ENCODE results near the gene PDE4D.
"Not testable (repeated sequence)": the region's sequence is repeated elsewhere in the genome, so short reads cannot be mapped to it uniquely, and the experiment has no call there.

The PDE4D gene

DNA sequence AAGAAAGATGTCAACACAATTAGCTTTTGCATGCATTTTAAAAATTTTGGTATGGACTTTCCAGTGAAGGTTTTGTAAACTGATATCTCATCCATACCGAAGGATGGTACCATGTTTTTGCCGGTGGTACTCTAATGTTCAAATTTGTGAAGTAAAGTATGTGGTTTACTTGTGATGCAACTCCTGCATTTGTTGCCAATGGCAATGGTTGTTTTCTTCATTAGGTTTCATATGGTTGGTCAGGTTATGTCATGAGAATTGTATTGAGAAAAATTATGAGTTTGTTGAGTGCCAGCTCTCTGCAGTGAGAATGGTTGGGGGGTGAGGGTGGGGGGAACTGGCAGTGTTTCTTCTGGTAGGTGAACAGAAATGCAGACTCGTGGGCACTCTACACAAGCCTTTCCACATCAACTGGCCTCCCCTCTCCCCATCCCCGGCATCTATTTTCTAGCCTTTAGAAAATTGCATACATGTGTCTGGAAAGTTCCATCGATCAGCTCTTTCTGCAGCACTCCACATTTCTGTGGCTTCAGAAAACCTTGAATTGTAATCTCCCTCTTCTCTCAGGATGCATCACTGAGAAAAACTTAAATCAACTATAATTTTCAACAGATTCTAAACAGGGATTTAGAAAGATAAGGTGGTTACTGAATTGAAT lies 107.7 kb downstream of the PDE4D start:
- ATAC-seq (replicated peaks) (no peak), DNase-seq (no peak)
- no peaks in the 10 kb centered on the region for H3K27me3 Mint-ChIP-seq

DNA sequence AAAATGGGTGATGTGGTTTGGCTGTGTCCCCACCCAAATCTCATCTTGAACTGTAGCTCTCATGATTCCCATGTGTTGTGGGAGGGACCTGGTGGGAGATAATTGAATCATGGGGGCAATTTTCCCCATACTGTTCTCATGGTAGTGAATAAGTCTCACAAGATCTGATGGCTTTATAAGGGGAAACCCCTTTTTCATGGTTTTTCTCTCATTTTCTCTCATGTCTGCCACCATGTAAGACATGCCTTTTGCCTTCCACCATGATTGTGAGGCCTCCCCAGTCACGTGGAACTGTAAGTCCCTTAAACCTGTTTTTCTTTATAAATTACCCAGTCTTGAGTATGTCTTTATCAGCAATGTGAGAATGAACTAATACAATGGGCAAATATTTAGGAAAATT lies 108.8 kb downstream of the PDE4D start:
- not testable (repeated sequence) for ATAC-seq (replicated peaks); DNase-seq; H3K27me3 Mint-ChIP-seq; H3K4me1 Mint-ChIP-seq (ENCODE audit: low read depth in 2 of 2); H3K4me3 Mint-ChIP-seq; H3K9me3 Mint-ChIP-seq; H3K27ac Mint-ChIP-seq; H3K36me3 Mint-ChIP-seq (ENCODE audit: insufficient read depth)

More for the DNA sequence above, 107.7 kb downstream of the PDE4D start:
- H3K4me3 Mint-ChIP-seq, result no peak overlapping the region
- no peaks in the 10 kb centered on the region for H3K4me1 Mint-ChIP-seq (ENCODE audit: low read depth in 2 of 2)
- H3K27ac Mint-ChIP-seq, result no peak overlapping the region
- no peaks in the 10 kb centered on the region for H3K9me3 Mint-ChIP-seq
- no peaks in the 10 kb centered on the region for H3K36me3 Mint-ChIP-seq (ENCODE audit: insufficient read depth)

DNA sequence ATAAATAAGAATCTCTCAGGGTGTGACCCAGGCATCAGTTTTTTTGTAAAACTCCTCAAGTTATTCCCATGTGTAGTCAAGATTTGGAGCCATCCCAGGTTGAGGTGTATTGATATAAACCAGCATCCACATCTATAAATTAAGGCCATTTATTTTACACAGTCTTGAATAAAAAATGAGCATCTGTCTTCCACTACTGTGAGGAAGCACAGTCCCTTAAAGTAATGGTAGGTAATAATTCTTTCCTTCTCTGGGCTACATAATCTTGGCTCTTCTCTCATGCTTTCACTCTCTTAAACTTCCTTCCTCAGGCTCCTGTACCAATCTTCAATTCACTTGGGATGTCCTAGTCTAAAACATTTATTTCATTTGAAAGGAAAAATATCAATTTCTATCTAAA lies 110.3 kb downstream of the PDE4D start:
- Mint-ChIP-seq H3K27me3 (no peaks in the 10 kb centered on the region), H3K27ac (no peak overlapping the region), H3K4me1 (ENCODE audit: low read depth in 2 of 2) (no peaks in the 10 kb centered on the region), H3K36me3 (ENCODE audit: insufficient read depth) (no peaks in the 10 kb centered on the region), H3K9me3 (no peaks in the 10 kb centered on the region), H3K4me3 (no peak overlapping the region)
- no peak for DNase-seq
- ATAC-seq (replicated peaks), result no peak

DNA sequence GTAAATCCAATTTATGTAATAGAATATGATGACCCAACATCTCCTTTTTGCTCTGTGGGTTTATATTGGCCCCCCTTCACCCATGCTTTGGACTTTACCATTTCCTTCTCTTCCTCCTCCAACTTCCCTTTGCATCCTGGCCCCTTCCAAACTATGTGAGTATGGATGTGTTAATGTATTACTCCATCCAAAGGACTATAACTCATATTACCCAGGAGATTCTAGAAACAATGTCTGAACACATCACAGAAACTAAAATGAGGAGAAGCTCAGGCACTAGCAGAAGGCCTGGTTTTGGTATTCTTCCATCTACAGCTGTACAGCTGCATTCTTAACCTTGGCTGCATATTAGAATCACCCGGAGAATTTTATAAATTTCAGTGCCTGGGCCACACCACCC lies 110.7 kb downstream of the PDE4D start:
- Mint-ChIP-seq H3K4me3 (no peak overlapping the region), H3K36me3 (ENCODE audit: insufficient read depth) (no peaks in the 10 kb centered on the region), H3K27me3 (no peaks in the 10 kb centered on the region), H3K27ac (no peak overlapping the region), H3K9me3 (no peaks in the 10 kb centered on the region), H3K4me1 (ENCODE audit: low read depth in 2 of 2) (no peaks in the 10 kb centered on the region)
- DNase-seq (no peak), ATAC-seq (replicated peaks) (no peak)

DNA sequence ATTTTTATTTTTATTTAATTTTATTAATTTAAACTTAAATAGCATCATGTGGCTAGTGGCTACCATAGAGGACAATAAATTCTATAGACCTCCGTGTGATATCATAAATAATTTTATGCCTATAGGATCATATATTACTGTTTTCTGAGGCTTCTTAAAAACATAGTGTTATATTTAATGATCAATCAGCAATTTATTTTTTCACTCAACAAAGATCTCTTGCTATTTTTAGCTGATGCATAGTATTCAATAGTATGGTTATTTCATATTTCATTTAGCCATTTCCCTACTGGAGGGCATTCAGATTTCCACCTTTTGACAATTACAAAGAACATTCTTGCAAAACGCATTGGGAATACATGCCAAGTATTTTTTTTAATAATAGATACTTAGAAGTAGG lies 114.1 kb downstream of the PDE4D start:
- no peak overlapping the region for H3K27ac Mint-ChIP-seq
- H3K4me3 Mint-ChIP-seq, result no peak overlapping the region
- H3K36me3 Mint-ChIP-seq (ENCODE audit: insufficient read depth), result no peaks in the 10 kb centered on the region
- no peaks in the 10 kb centered on the region for H3K9me3 Mint-ChIP-seq
- no peaks in the 10 kb centered on the region for H3K27me3 Mint-ChIP-seq
- H3K4me1 Mint-ChIP-seq (ENCODE audit: low read depth in 2 of 2), result no peaks in the 10 kb centered on the region
- DNase-seq, result no peak
- ATAC-seq (replicated peaks), result no peak

DNA sequence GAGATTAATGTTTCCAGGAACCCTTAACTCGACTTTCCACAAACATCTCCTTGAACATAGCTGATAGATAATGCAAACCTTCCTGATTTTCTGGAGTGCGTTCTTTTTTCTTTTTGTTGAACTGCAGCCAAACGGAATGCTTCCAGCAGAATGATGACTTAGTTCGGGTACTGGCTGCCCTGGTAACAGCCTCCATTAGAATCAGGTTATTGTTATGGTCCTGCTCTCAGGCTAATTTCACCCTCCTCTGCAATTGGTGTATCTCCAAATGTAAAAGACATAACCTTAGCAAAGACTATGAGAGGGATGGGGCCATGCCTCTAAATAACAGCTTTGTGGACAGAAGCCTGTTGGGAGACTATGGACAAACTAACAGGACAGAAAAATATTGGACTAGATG lies 116.5 kb downstream of the PDE4D start:
- no peak overlapping the region for H3K4me3 Mint-ChIP-seq
- H3K27me3 Mint-ChIP-seq, result no peaks in the 10 kb centered on the region
- ATAC-seq (replicated peaks) (no peak), DNase-seq (no peak)
- H3K4me1 Mint-ChIP-seq (ENCODE audit: low read depth in 2 of 2), result no peaks in the 10 kb centered on the region
- H3K36me3 Mint-ChIP-seq (ENCODE audit: insufficient read depth), result no peaks in the 10 kb centered on the region
- H3K9me3 Mint-ChIP-seq, result no peaks in the 10 kb centered on the region
- H3K27ac Mint-ChIP-seq, result no peak overlapping the region

DNA sequence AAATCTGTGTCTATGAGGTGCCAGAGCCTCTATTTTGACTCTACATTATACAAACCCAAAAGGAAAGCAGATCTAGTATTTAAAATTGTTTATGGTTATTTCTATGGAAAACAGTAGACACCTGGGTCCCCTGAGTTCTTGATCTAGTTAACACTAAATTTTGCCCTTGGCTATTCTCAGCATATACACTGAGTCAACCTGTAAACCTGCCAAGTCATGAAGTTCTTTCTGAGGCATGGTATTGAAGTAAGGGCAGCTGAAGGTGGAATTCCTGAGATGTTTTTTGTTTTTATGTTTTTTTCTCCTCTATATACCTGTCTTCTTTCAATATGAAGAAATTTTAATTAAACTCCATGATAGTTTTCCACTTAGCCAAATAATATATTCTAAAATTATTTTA lies 120.2 kb downstream of the PDE4D start:
- Mint-ChIP-seq H3K27ac (no peak overlapping the region), H3K27me3 (peaks cover 11 to 27% of the 10 kb centered on the region in 2 donors), H3K4me3 (no peak overlapping the region), H3K36me3 (ENCODE audit: insufficient read depth) (no peaks in the 10 kb centered on the region), H3K4me1 (ENCODE audit: low read depth in 2 of 2) (peaks cover 0 to 3% of the 10 kb centered on the region in 2 donors), H3K9me3 (no peaks in the 10 kb centered on the region)
- DNase-seq (no peak), ATAC-seq (replicated peaks) (no peak)

DNA sequence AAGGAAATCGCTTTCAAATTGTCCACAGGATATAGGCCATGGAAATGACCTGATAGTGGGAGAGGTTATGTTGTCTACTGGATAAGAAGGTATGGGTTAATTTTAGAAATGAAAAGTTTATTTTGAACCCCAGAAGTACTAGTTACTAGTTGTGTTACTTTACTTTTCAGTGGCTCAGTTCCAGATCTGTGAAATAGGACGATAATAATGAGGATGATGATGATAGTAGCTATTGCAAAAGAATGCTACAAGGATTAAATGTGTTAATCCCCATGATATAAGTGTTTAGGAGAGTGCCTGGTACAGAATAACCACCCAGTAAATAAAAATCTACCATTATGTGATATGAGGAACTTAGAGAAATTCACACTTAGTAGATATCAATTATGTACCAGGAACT lies 120.8 kb downstream of the PDE4D start:
- peaks cover 16 to 32% of the 10 kb centered on the region in 2 donors for H3K27me3 Mint-ChIP-seq
- DNase-seq (no peak), ATAC-seq (replicated peaks) (no peak)
- no peaks in the 10 kb centered on the region for H3K36me3 Mint-ChIP-seq (ENCODE audit: insufficient read depth)
- peaks cover 0 to 5% of the 10 kb centered on the region in 2 donors for H3K4me1 Mint-ChIP-seq (ENCODE audit: low read depth in 2 of 2)
- H3K27ac Mint-ChIP-seq, result no peak overlapping the region
- no peaks in the 10 kb centered on the region for H3K9me3 Mint-ChIP-seq
- no peak overlapping the region for H3K4me3 Mint-ChIP-seq

DNA sequence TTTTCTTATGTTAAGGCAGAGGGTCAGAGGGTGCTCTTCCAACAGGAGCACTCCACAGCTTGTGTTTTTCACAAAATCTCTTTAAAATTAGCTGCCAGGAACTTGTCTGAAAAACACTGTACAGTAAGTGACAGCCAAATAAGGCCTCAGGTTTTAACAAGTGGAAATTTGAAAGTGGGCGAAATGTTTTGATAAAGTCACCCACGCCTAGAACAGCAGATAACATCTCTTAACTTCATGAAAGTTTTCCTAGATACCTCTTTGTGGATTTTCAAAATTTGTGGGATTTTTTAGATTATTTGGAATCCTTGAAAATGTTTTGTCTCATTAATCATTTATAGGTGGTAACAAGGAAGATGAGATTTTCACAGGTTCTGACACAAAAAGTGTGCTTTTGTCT lies 121.3 kb downstream of the PDE4D start:
- peaks cover 16 to 35% of the 10 kb centered on the region in 2 donors for H3K27me3 Mint-ChIP-seq

DNA sequence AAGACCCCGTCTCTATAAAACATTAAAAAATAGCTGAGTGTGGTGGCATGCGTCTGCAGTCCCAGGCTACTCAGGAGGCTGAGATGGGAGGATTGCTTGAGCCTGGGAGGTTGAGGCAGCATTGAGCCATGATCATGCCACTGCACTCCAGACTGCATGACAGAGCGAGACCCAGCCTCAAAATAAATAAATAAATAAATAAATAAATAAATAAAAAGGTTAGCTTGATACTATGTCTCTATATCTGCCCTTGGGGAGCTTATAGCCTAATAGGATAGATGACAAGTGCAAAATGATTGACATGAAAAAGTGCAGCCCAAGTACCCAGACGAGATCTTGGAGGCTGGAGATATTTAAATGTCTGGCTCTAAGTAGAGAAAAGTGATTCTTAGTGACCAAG lies 122.6 kb downstream of the PDE4D start:
- no peak overlapping the region for H3K4me3 Mint-ChIP-seq
- no peak for ATAC-seq (replicated peaks)

More for the DNA sequence above, 121.3 kb downstream of the PDE4D start:
- Mint-ChIP-seq H3K27ac (no peak overlapping the region), H3K4me3 (no peak overlapping the region), H3K36me3 (ENCODE audit: insufficient read depth) (peaks cover 3% of the 10 kb centered on the region), H3K4me1 (ENCODE audit: low read depth in 2 of 2) (peaks cover 0 to 5% of the 10 kb centered on the region in 2 donors), H3K9me3 (no peaks in the 10 kb centered on the region)
- ATAC-seq (replicated peaks) (no peak), DNase-seq (no peak)

DNA sequence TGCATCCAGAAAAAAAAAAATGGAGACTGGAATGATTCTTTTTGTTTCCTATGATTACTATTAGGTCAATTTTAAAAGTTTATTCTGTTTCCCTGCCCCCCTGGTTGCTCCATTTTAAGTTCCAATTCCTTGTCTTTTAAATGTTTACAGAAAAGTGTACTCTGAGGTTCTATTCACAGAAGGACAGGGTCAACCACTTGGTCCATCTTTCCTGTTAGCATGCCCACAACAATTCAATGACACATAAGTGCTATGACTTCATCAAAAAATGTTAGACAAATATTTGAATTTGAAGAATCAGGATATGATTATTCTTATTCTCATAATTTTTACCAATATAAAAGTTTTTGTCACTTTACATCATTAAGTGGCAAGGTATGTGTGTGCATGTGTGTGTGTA lies 123.7 kb downstream of the PDE4D start:
- peaks cover 0 to 5% of the 10 kb centered on the region in 2 donors for H3K4me1 Mint-ChIP-seq (ENCODE audit: low read depth in 2 of 2)
- no peak overlapping the region for H3K4me3 Mint-ChIP-seq
- H3K27me3 Mint-ChIP-seq, result peaks cover 22 to 54% of the 10 kb centered on the region in 2 donors
- H3K36me3 Mint-ChIP-seq (ENCODE audit: insufficient read depth), result peaks cover 3% of the 10 kb centered on the region
- no peak for ATAC-seq (replicated peaks)
- H3K9me3 Mint-ChIP-seq, result no peaks in the 10 kb centered on the region
- H3K27ac Mint-ChIP-seq, result no peak overlapping the region
- DNase-seq, result no peak

More for the DNA sequence above, 122.6 kb downstream of the PDE4D start:
- Mint-ChIP-seq H3K27me3 (peaks cover 22 to 47% of the 10 kb centered on the region in 2 donors), H3K4me1 (ENCODE audit: low read depth in 2 of 2) (peaks cover 0 to 5% of the 10 kb centered on the region in 2 donors), H3K9me3 (no peaks in the 10 kb centered on the region), H3K36me3 (ENCODE audit: insufficient read depth) (peaks cover 3% of the 10 kb centered on the region), H3K27ac (no peak overlapping the region)
- no peak for DNase-seq

DNA sequence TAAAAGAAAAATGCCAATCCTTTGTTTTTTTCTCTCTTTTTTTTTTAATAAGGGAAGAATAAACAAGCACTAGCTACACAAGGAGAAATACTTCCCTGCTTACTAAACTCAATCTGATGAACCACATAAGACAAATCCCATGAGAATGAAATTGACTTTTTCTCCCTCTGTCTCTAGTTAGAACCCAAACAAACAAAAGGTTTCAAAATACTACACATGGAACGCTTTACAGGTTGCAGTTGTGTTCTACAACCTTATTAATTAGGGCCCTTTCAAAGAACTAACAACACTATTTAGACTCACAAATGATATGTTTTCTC lies 124.5 kb downstream of the PDE4D start:
- peaks cover 22 to 54% of the 10 kb centered on the region in 2 donors for H3K27me3 Mint-ChIP-seq
- H3K36me3 Mint-ChIP-seq (ENCODE audit: insufficient read depth), result peaks cover 3% of the 10 kb centered on the region
- peaks cover 0 to 5% of the 10 kb centered on the region in 2 donors for H3K4me1 Mint-ChIP-seq (ENCODE audit: low read depth in 2 of 2)
- no peaks in the 10 kb centered on the region for H3K9me3 Mint-ChIP-seq
- no peak for ATAC-seq (replicated peaks)
- DNase-seq, result no peak
- H3K27ac Mint-ChIP-seq, result no peak overlapping the region
- H3K4me3 Mint-ChIP-seq, result no peak overlapping the region

DNA sequence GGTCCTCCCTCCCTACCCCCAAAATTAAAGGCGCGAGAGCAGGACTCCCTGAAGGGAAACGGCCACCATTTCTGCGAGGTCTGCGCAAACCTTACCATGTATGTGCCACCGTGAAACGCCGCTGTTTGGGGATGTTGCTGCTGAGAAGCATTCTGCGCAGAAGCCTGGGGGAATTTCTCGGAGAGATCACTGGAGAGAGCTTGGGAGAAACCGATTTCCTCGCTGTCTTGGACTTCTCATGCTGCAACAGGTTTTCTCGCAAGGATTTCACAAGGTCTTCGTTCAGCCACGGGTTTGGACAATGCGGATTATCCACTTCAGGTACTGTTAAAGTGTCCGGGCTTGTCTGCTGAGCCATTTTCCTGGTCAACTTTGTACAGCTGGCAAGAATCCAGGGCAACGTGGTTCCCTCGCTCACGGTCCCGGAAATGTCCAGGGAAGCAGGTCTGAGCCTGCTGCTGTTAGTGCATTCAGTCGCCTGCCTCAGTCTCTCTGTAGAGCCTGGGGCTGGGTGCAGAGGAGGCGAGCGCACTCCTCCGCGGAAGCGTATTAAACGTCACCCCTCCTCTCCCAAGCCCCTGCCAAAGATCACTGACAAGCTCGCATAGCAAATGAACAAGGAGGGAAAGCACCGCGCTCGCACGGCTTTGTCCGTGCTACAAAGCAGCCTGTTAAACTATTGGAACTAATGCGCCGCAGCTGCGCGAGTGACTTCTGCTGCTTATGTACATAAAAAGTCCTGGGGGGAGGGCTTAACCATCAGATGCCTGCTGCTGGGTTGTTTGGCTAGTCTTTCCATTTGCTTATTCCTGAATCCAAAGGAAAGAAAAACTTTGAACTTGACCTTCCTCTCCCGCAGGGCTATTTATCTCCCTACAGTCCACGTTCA lies 125.1 kb downstream of the PDE4D start:
- Mint-ChIP-seq H3K36me3 (ENCODE audit: insufficient read depth) (peaks cover 3% of the 10 kb centered on the region), H3K4me3 (no peak overlapping the region), H3K9me3 (no peaks in the 10 kb centered on the region), H3K4me1 (ENCODE audit: low read depth in 2 of 2) (peaks cover 0 to 5% of the 10 kb centered on the region in 2 donors), H3K27me3 (peaks cover 22 to 54% of the 10 kb centered on the region in 2 donors), H3K27ac (no peak overlapping the region)
- ATAC-seq (replicated peaks), result no peak
- no peak for DNase-seq

DNA sequence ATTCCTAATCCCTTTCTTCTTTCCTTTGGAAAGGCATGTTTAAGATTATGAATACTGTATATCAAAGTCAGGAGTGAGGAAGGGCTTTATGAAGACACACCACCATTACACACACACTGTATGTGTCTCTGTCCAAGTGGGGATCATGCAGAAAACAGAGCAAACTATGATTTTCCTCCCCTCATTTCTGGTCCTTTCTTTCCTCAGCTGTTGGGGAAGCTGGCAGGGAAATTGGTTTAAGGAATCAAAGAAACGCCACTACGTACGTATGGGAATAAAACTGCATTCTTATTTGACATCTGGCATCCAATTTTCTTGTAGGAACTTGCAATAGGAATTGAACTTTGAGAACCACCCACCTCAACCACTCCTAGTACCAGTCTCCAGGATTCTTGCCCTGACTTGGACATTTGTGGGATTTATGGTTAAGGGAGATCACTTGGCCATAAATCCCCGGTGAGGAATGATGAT lies 125.8 kb downstream of the PDE4D start:
- no peak for DNase-seq
- H3K4me3 Mint-ChIP-seq, result no peak overlapping the region
- no peak overlapping the region for H3K27ac Mint-ChIP-seq
- H3K9me3 Mint-ChIP-seq, result no peaks in the 10 kb centered on the region
- H3K4me1 Mint-ChIP-seq (ENCODE audit: low read depth in 2 of 2), result peaks cover 0 to 5% of the 10 kb centered on the region in 2 donors
- peaks cover 3% of the 10 kb centered on the region for H3K36me3 Mint-ChIP-seq (ENCODE audit: insufficient read depth)
- peaks cover 22 to 54% of the 10 kb centered on the region in 2 donors for H3K27me3 Mint-ChIP-seq
- ATAC-seq (replicated peaks), result no peak

Data from effector memory CD8-positive, alpha-beta T cell (primary cell).